Kidney glomerular epithelial cell (primary cell): Measurements from ENCODE around the gene FAM171A1.
"Not testable (repeated sequence)": the region's sequence is repeated elsewhere in the genome, so short reads cannot be mapped to it uniquely, and the experiment has no call there.

Experiments used
- DNase-seq: peaks from one replicate; lab custom pipeline; 2025; lab: John Stamatoyannopoulos, UW

FAM171A1 gene

GRCh38 chr10:15344876-15345285, 26.2 kb downstream of the FAM171A1 start:
- no peak for DNase-seq

GRCh38 chr10:15344256-15344875, 26.7 kb downstream of the FAM171A1 start:
- DNase-seq: no peak

GRCh38 chr10:15342970-15343369, 28.1 kb downstream of the FAM171A1 start:
- no peak for DNase-seq

- DNase-seq: no peak
Measured at GRCh38 chr10:15341502-15342128, 29.5 kb downstream of the FAM171A1 start.

GRCh38 chr10:15339892-15340291, 31.2 kb downstream of the FAM171A1 start:
- DNase-seq: no peak

GRCh38 chr10:15337441-15337923, 33.6 kb downstream of the FAM171A1 start:
- DNase-seq: not testable (repeated sequence)

GRCh38 chr10:15336211-15336610, 34.9 kb downstream of the FAM171A1 start:
- DNase-seq: no peak

- no peak for DNase-seq
Measured at GRCh38 chr10:15335508-15335907, 35.6 kb downstream of the FAM171A1 start.

GRCh38 chr10:15334650-15335323, 36.3 kb downstream of the FAM171A1 start:
- no peak for DNase-seq

GRCh38 chr10:15333909-15334649, 37.0 kb downstream of the FAM171A1 start:
- peak; percentile 99 for DNase-seq

GRCh38 chr10:15333181-15333580, 37.9 kb downstream of the FAM171A1 start:
- not testable (repeated sequence) for DNase-seq

GRCh38 chr10:15331461-15331860, 39.6 kb downstream of the FAM171A1 start:
- no peak for DNase-seq

GRCh38 chr10:15329437-15329836, 41.7 kb downstream of the FAM171A1 start:
- no peak for DNase-seq

- no peak for DNase-seq
Measured at GRCh38 chr10:15325944-15326284, 45.2 kb downstream of the FAM171A1 start.

- DNase-seq: peak; percentile 42
Measured at GRCh38 chr10:15325243-15325943, 45.7 kb downstream of the FAM171A1 start.

- DNase-seq: no peak
Measured at GRCh38 chr10:15324611-15325010, 46.5 kb downstream of the FAM171A1 start.

GRCh38 chr10:15324113-15324512, 47.0 kb downstream of the FAM171A1 start:
- DNase-seq: no peak

- DNase-seq: no peak
Measured at GRCh38 chr10:15322356-15322755, 48.7 kb downstream of the FAM171A1 start.

- no peak for DNase-seq
Measured at GRCh38 chr10:15321431-15322341, 49.4 kb downstream of the FAM171A1 start.

- DNase-seq: no peak
Measured at GRCh38 chr10:15320522-15321203, 50.4 kb downstream of the FAM171A1 start.
